ENCODE results near the gene CADM1. TPM values are rescaled to one million over a fixed set of nuclear protein-coding genes. Genes with fewer than 3 reads are reported as not detected.

CADM1 gene
- total and polyA plus RNA-seq, 2 donors (not counting 3 experiments of a cell fraction or from before 2014, with no cell fraction given) = 0.52 to 2.6 TPM

- no peaks in the 10 kb centered on the region for H3K27me3 ChIP-seq (ENCODE audit: control insufficient read depth in 2 of 2, insufficient read depth in 2 of 2, low read length in 2 of 2)
- POLR2A ChIA-PET = no interaction called here
- DNase-seq (ENCODE audit: low read depth, low spot score) (no peak), FAIRE-seq (no peak)
- H3K9me3 ChIP-seq (replicated peaks; ENCODE audit: control insufficient read depth, insufficient read depth, low read length) = no peaks in the 10 kb centered on the region
- no peaks in the 10 kb centered on the region for H3K4me1 ChIP-seq (ENCODE audit: control insufficient read depth, extremely low read depth, insufficient read depth, low read length)
- H3K9me1 ChIP-seq (replicated peaks; ENCODE audit: control insufficient read depth, extremely low read depth, insufficient read depth, low read length) = no peaks in the 10 kb centered on the region
- BruUV-seq (replicated peaks) = no TSS peak
- H3K9ac ChIP-seq (replicated peaks; ENCODE audit: extremely low read depth, insufficient read depth, low read length) = no peak overlapping the region
- H4K20me1 ChIP-seq (replicated peaks; ENCODE audit: control insufficient read depth, extremely low read depth, insufficient read depth, low read length) = no peaks in the 10 kb centered on the region
- dilution Hi-C loops (cut with MboI; ENCODE audit: extremely low pct_ligation_motif_present, low sequenced_read_pairs) (no loop called here), intact Hi-C loops (cut with micrococcal nuclease) (no loop called here)
- no peak for TF ChIP-seq MAX (IDR thresholded peaks at IDR 0.05; ENCODE audit: insufficient read depth, insufficient read length)
- no peak for TF ChIP-seq POLR2AphosphoS5 (IDR thresholded peaks at IDR 0.05; ENCODE audit: insufficient read depth, low read depth, low read length)
- TF ChIP-seq POLR2A (IDR thresholded peaks at IDR 0.05; ENCODE audit: low read depth, low read length) = no peak
- TF ChIP-seq CTCF (IDR thresholded peaks at IDR 0.05; ENCODE audit: extremely low read depth in 1 of 2, insufficient read depth in 1 of 2, low read depth in 1 of 2, low read length in 2 of 2) = no peak
- no peak for TF ChIP-seq JUN (IDR thresholded peaks at IDR 0.05; ENCODE audit: borderline replicate concordance, insufficient read depth, insufficient read length, low read depth)
- no peak for TF ChIP-seq EZH2 (IDR thresholded peaks at IDR 0.05; ENCODE audit: borderline replicate concordance, low read depth, low read length, severe bottlenecking)
- TF ChIP-seq GATA2 (IDR thresholded peaks at IDR 0.05; ENCODE audit: insufficient read depth, insufficient read length, low read depth, low read length) = no peak
- TF ChIP-seq MYC (IDR thresholded peaks at IDR 0.05; ENCODE audit: low read depth, low read length) = no peak
- no peak for TF ChIP-seq FOS (IDR thresholded peaks at IDR 0.05; ENCODE audit: borderline replicate concordance, insufficient read depth, low read length)
- no peak overlapping the region for H3K4me3 ChIP-seq (replicated peaks in 1 of 3; ENCODE audit: insufficient read depth in 1 of 3, low read depth in 1 of 3, low read length in 3 of 3)
- CTCF ChIA-PET = no interaction called here
- no peak overlapping the region for H3K27ac ChIP-seq (ENCODE audit: insufficient read depth, low read depth, low read length)
- no peaks in the 10 kb centered on the region for H3K79me2 ChIP-seq (ENCODE audit: control insufficient read depth, insufficient read depth, low read length)
- H3K36me3 ChIP-seq (ENCODE audit: control insufficient read depth in 2 of 2, extremely low read depth in 1 of 2, insufficient read depth in 2 of 2, low read length in 2 of 2) = no peaks in the 10 kb centered on the region
- no peak overlapping the region for H3K4me2 ChIP-seq (ENCODE audit: insufficient read depth, low read length)
- H2AFZ ChIP-seq (ENCODE audit: low read depth, low read length) = no peak overlapping the region
Observed at GRCh38 chr11:115421352-115421991, 82.7 kb downstream of the CADM1 start.
